Adipose tissue (tissue), 3 donors: ENCODE measurements around the gene OR2A1. TPM values are rescaled to one million over a fixed set of nuclear protein-coding genes. Genes with fewer than 3 reads are reported as not detected.
"Not testable (repeated sequence)": the region's sequence is repeated elsewhere in the genome, so short reads cannot be mapped to it uniquely, and the experiment has no call there.

Experiments used
- H3K27ac ChIP-seq: one replicate; pipeline ENCODE4 v1.5.1; 2013; ENCODE audit warnings: low read depth, low read length
- WGBS, 3 donors: extraction: QIAGEN DNeasy Blood & Tissue Kit; methylation state at CpG; one replicate each; pipeline ENCODE4 v1.1.7; 2013; 5-methylcytosine and 5-hydroxymethylcytosine counted together
- polyA plus RNA-seq, 3 donors: library from polyadenylated mRNA; stranded (reverse); fragments of 200-250 nt; gene quantifications; one replicate each; pipeline ENCODE4 v1.2.3, GENCODE V29; 2013
- donor health status: healthy with polysubstance abuse.
- donor health status: Bipolar disorder and iron deficiency.
- donor health status: healthy.

The OR2A1 gene
- polyA plus RNA-seq, 3 donors: 0.05 to 0.07 TPM; not detected in 1

GRCh38 chr7:144317537-144317936 is 5.3 kb downstream of the OR2A1 start:
- 25% methylated on average over 1 of the region's 1 CpG; no CpG with 5 or more reads in 2 of the 3 donors for WGBS, 3 donors
- not testable (repeated sequence) for H3K27ac ChIP-seq

- not testable (repeated sequence) for H3K27ac ChIP-seq
- no CpG with 5 or more reads among the region's 2 CpGs for WGBS, 3 donors
Measured at GRCh38 chr7:144319547-144319946, 7.3 kb downstream of the OR2A1 start.

- 88 to 100% (median 88%) methylated on average over 1 of the region's 3 CpGs for WGBS, 3 donors
- H3K27ac ChIP-seq: not testable (repeated sequence)
Measured at GRCh38 chr7:144321677-144322206, 9.5 kb downstream of the OR2A1 start.

GRCh38 chr7:144323359-144323758 is 11.1 kb downstream of the OR2A1 start:
- not testable (repeated sequence) for H3K27ac ChIP-seq
- WGBS, 3 donors: 86 to 100% (median 94%) methylated on average over 2 to 3 of the region's 4 CpGs

- not testable (repeated sequence) for H3K27ac ChIP-seq
- WGBS, 3 donors: 93 to 100% (median 93%) methylated on average over 3 of the region's 5 CpGs
Measured at GRCh38 chr7:144325868-144326267, 13.6 kb downstream of the OR2A1 start.

- H3K27ac ChIP-seq: not testable (repeated sequence)
Measured at GRCh38 chr7:144330044-144330443, 17.8 kb downstream of the OR2A1 start.

- not testable (repeated sequence) for H3K27ac ChIP-seq
- WGBS, 3 donors: 88 to 95% (median 89%) methylated on average over 1 to 2 of the region's 9 CpGs
Measured at GRCh38 chr7:144331221-144331995, 19.2 kb downstream of the OR2A1 start.

GRCh38 chr7:144331996-144332288 is 19.7 kb downstream of the OR2A1 start:
- not testable (repeated sequence) for H3K27ac ChIP-seq
- 80 to 92% (median 88%) methylated on average over 1 to 2 of the region's 2 CpGs for WGBS, 3 donors

- no CpG with 5 or more reads among the region's 1 CpG for whole genome bisulfite sequencing, 3 donors
- H3K27ac ChIP-seq: not testable (repeated sequence)
Measured at GRCh38 chr7:144348625-144349024, 36.4 kb downstream of the OR2A1 start.

- 48 to 77% (median 76%) methylated on average over 2 of the region's 3 CpGs for WGBS, 3 donors
- H3K27ac ChIP-seq: not testable (repeated sequence)
Measured at GRCh38 chr7:144351667-144352066, 39.4 kb downstream of the OR2A1 start.

GRCh38 chr7:144355176-144355822 is 43.1 kb downstream of the OR2A1 start, which contains the start of gene ARHGEF5:
Gene ARHGEF5 (plus strand): TSS chr7:144355402. CDS start chr7:144362670, 7,268 bp downstream.
- H3K27ac ChIP-seq: not testable (repeated sequence)
- WGBS, 3 donors: no CpG with 5 or more reads among the region's 50 CpGs

GRCh38 chr7:144356185-144356584 is 44.0 kb downstream of the OR2A1 start:
- H3K27ac ChIP-seq: not testable (repeated sequence)
- no CpG with 5 or more reads among the region's 6 CpGs for WGBS, 3 donors

- WGBS, 3 donors: 74 to 100% (median 85%) methylated on average over 2 of the region's 11 CpGs
- not testable (repeated sequence) for H3K27ac ChIP-seq
Measured at GRCh38 chr7:144356860-144357259, 44.6 kb downstream of the OR2A1 start.

GRCh38 chr7:144362061-144362460 is 49.8 kb downstream of the OR2A1 start:
- WGBS, 3 donors: no CpG with 5 or more reads among the region's 3 CpGs
- H3K27ac ChIP-seq: not testable (repeated sequence)

GRCh38 chr7:144365523-144365922 is 53.3 kb downstream of the OR2A1 start:
- WGBS, 3 donors: no CpG with 5 or more reads among the region's 6 CpGs
- H3K27ac ChIP-seq: not testable (repeated sequence)

GRCh38 chr7:144367250-144367649 is 55.0 kb downstream of the OR2A1 start:
- not testable (repeated sequence) for H3K27ac ChIP-seq
- no CpG with 5 or more reads among the region's 9 CpGs for WGBS, 3 donors

GRCh38 chr7:144369221-144369620 is 57.0 kb downstream of the OR2A1 start:
- not testable (repeated sequence) for H3K27ac ChIP-seq
- WGBS, 3 donors: 99% methylated on average over 4 of the region's 7 CpGs; no CpG with 5 or more reads in 2 of the 3 donors
